HG02884 (cell line): ENCODE data around the gene TCF25.

Experiments used
- ATAC-seq: cut with Tn5 transposase; IDR thresholded peaks from one replicate; pipeline ENCODE4 v1.9.1; 2021; ENCODE audit warnings: mild to moderate bottlenecking, moderate library complexity; ENCODE audit not compliant: unreplicated experiment

The TCF25 gene

GRCh38 chr16:89844739-89845339 is 28.6 kb upstream of the TCF25 start:
- ATAC-seq: no peak

GRCh38 chr16:89845417-89845816 is 28.0 kb upstream of the TCF25 start:
- no peak for ATAC-seq

DNA sequence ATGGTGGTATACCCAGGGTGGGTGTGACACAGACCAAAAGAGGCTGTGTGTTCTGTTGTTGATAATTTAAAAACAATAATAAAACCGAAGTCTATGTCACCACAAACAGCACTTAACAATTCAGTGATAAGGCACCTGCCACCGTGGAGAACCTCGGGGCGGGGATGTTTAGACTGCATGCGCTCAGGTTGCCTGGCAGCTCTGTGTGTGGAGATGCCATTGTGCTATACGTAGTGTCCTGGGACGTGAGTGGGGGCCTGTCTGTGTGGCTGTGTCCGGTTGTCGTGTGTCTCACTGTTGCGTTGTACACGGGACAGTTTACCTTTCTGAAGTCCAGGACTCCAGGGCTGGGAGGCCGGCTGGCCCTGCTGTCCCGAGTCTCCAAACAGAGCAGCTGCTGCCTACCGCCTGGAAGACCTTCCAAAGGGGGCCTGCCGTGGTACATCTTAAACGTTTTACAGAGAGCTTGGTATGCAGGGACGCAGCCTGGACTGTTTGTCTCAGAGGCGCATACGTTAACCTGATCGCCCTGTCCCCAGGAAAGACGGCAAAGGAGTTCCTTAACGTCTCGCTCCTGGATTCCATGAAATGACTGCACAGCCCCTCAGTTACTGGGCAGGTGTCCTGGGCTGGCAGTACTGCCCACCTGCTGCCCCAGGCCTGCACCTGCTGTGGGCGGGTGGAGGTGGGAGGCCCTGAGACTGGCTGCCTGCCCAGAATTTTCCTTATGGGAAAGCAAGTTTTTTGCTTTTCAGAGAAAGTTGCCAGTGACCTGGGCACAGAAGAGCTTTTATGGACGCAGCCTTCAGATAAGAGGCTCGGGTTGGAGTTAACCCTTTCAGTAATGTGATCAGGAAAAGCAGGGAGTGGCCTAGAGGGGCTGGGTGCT is 26.1 kb upstream of the TCF25 start:
- no peak for ATAC-seq

DNA sequence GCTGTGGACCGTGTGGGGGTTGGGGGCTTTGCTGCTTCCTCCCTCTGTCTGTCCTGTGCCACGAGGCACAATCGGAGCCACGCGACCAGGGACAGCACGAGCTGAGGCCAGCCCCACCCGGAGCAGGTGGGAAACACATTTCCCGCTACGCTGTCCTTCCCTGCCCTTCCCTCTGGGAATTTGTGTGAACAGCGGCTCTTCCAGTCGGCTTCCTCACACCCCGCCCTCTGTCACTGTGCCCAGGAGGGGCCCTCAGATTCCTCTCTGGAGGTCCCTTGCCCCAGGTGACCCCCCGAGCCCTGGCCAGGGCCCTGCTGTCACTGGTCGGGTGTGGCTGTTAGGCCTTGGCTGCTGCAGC is 25.5 kb upstream of the TCF25 start:
- ATAC-seq: no peak

DNA sequence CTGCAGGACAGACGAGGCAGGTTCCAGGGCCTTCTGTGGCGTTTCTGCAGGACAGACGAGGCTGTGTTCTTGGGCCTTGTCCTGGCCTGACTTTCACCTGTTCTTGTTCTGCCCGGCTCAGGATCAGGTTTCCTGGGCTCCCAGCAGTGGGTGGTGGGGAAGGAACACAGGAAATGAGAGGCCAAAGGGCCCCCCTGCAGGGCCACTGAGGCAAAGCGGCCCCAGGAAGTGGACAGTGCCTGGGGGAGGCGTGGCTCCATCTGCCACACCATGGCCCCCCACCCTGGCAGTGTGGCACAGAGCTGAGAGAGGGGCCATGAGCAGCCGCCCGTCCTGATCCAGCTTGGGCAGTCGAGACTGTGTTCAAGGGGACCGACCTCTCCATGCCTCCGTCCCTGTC is 24.4 kb upstream of the TCF25 start:
- ATAC-seq: no peak

- ATAC-seq: no peak
Measured at GRCh38 chr16:89853306-89853993, 19.9 kb upstream of the TCF25 start.

DNA sequence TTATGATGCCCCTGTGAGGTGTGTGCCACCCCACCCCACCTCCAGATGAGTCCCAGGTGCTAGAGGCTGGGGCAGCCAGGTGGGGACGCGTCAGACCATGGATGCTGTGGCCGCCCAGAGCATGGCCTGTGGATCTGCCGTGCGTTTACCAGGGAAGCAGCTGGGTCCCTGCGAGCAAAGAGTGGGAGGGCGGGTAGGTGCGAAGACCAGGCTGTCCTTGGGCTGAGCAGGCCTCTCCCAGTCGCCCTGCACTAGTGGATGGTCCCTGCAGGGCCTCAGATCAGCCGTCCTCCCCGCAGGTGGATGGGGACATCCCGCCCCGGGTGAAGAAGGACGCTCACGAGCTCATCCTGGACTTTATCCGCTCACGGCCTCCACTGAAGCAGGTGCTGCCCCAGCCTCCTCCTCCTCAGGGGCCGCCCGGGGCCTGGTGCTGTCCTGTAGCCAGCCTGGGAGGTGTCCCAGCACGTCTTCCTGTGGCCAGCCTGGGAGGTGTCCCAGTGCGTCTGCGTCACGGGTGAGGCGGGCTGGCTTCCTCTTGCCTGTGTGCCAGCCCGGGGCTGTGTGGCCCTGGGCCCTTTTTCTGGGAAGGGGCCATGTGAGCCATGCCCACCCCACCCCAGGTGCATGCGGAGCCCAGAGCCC is 18.0 kb upstream of the TCF25 start:
- no peak for ATAC-seq

DNA sequence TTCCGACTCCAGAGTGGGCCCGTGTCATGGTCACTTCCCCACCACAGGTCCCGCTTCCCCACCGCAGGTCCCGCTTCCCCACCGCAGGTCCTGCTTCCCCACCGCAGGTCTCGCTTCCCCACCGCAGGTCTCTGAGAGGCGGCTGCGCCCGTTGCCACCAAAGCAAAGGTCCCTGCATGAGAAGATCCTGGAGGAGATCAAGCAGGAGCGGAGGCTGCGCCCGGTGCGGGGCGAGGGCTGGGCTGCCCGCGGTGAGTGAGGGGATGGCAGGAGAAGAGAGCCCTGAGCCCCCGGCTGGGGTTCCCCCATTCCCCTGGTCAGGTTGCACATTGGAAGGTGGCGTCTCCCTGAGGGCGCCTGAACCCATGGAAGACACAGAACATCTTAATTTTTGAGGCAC is 17.4 kb upstream of the TCF25 start:
- ATAC-seq: no peak

DNA sequence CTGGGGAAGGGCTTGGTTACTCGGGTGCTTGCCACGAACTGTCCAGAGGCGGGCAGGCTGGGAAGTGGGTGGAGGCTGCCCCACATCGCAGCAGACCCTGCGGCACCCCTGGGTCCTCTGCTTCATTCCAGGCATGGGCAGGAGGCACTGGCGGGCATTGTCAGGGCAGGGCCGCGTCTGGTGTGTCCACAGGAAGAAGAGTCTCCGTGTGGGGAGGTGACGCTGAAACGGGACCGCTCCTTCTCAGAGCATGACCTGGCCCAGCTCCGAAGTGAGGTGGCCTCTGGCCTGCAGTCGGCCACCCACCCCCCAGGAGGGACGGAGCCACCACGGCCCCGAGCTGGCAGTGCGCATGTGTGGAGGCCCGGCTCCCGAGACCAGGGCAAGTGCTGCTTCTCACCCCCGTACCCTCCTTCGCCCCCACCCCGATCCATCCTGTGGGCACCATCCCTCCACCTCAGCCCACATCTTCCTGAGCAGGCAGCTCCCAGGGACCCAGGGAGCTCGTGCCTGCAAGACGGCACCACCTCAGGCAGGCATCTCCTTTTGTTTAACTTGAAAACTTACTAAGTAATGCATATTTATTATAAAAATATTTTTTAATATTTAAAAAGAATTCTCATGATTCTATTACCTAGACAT is 14.3 kb upstream of the TCF25 start:
- ATAC-seq: no peak

- no peak for ATAC-seq
Measured at GRCh38 chr16:89859615-89860007, 13.8 kb upstream of the TCF25 start.

DNA sequence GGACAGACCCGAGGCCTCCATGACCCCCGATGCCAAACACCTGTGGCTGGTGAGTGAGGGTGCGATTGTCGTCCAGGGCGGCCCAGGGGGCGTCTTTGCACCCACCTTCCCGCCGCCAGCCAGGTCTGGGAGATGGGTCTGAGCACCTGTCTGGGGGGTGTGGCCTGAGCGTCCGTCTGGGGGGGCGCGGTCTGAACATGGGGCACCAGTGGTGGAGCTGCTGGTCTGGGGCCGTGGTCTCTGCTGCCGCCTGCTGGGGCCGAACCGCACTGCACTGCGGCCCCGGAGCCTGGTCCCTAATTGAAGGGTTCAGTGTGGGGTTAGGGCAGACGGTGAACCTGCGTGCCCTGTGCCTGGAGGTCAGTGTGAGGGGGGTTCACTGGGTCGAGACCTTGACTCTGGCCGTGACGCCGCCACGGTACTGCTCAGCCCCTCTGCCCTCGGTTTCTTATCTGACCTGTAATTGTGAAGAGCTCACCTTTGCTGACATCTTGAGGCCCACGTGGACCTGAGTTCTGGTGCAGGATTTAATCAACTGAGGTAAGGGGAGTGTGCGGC is 12.6 kb upstream of the TCF25 start:
- ATAC-seq: no peak

GRCh38 chr16:89861648-89862047 is 11.7 kb upstream of the TCF25 start:
- no peak for ATAC-seq

DNA sequence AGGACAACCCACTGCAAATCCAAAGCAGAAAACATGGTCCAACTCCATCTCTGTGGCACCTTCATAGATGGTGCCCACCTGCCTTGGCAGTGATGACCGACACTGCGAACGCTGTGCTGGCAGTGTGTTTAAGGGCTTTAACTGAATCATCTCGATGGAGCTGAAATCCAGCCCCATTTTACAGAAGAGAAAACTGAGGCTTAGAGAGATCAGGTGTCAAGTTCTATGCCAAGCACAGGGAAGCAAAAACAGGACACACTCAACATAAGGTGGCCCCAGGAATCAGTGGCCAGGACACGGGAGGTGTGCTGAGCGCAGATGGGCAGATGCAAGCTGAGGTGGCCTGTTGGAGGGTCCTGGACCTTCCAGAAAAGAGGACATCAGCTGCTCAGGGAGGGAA is 10.7 kb upstream of the TCF25 start:
- no peak for ATAC-seq

- ATAC-seq: no peak
Measured at GRCh38 chr16:89863741-89864526, 9.5 kb upstream of the TCF25 start.

DNA sequence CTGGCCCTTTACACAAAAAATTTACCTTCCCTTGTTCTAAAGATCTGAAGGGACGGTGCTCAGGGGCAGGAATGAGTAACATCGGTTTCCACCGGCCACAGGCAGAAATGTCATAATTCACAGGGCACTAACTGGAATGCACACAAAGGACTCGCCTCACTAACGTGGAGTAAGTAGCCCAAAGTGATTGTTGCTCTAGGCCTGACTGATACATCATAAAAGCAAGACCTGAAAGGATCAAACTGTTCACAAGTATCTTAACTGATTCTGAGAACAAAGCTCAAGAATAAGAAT is 8.9 kb upstream of the TCF25 start:
- ATAC-seq: no peak

GRCh38 chr16:89867918-89868317 is 5.5 kb upstream of the TCF25 start:
- ATAC-seq: no peak

- no peak for ATAC-seq
Measured at GRCh38 chr16:89869911-89870310, 3.5 kb upstream of the TCF25 start.

DNA sequence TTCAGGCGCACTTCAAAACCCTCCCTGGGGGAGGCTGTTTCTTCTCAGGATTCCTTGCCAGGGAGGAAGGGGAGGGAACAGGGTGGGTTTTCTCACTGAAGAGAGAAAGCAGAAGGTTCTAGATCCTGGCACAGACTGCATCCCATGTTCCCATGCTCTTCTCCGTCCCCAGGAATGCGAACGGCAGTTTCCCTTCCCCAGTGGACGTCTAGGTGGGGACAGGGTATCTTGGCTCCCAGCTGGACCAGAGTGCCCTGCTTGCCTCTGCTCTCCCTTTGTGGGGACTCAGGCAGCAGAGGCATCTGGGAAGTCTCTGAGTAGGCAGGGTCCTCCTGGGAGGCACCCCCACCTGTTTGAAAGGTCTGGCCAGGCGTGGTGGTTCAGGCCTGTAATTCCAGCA is 3.0 kb upstream of the TCF25 start:
- ATAC-seq: no peak

- ATAC-seq: no peak
Measured at GRCh38 chr16:89871895-89872294, 1.5 kb upstream of the TCF25 start.

DNA sequence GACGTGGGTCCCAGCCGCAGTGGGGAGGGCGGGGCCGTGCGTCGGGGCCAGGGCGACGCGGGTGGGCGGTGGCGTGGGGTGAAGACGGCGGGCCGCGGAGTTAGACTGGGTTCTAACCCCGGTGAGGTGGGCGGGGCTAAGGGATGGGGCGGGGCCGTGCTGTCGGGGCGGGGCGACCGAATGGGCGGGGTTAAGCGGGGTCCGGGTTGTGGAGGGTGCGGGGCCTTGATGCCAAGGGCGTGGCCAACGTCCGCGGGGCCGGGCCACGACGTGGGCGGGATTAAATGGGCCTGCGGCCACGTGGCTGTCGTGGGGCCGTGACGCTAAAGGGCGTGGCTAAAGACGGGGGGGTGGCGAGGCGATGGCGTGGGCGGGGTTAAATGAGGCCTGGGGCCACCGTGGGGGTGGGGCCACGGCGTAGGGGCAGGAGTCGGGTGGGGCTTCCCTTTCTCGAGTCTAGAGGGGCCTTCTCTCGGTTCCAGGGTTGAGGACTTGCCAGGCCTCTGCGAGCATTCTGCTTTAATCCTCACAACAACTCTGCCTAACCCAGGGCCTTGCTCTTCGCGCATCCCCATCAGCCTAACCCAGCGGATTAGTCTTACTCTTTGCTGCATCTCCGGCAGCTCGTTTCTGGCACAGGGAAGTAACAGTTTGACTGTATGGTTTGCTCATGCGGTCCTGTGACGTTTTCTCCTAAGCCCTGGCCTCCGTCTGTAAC is 739 bp downstream of the TCF25 start:
- peak; percentile 62 for ATAC-seq
